ENCODE measurements around the gene HGS.

DNA sequence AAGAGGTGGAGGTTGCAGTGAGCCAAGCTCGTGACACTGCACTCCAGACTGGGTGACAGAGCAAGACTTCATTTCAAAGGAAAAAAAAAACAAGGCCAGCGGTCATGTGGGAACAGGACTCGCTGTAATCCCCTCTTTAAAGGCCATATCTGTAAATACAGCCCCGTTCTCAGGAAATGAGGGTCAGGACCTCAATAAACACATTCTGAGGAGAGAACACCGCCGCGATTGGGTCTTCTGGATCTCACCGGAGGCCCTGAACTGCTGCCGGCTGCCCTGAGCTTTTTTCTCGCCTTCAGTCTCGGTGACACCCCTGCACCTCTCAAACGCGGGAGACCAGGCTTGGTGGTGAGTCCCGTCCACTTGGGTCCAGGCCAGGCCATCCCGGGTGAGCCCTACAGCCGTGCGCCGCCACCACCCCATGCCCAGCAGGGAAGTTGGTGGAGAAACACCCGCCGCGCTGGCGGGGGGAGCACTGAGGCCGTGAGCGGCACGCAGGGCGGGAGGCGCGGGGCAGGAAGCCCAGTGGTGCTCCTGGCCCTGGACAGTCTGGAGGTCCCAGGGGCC lies 56.7 kb downstream of the HGS start:
- TF ChIP-seq, protein P1, sequence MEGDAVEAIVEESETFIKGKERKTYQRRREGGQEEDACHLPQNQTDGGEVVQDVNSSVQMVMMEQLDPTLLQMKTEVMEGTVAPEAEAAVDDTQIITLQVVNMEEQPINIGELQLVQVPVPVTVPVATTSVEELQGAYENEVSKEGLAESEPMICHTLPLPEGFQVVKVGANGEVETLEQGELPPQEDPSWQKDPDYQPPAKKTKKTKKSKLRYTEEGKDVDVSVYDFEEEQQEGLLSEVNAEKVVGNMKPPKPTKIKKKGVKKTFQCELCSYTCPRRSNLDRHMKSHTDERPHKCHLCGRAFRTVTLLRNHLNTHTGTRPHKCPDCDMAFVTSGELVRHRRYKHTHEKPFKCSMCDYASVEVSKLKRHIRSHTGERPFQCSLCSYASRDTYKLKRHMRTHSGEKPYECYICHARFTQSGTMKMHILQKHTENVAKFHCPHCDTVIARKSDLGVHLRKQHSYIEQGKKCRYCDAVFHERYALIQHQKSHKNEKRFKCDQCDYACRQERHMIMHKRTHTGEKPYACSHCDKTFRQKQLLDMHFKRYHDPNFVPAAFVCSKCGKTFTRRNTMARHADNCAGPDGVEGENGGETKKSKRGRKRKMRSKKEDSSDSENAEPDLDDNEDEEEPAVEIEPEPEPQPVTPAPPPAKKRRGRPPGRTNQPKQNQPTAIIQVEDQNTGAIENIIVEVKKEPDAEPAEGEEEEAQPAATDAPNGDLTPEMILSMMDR (IDR thresholded peaks at IDR 0.05), result no peak
- no peak for TF ChIP-seq EZH2 (IDR thresholded peaks at IDR 0.05)

Measured in neural progenitor cell (in vitro differentiated cells).